Spleen (tissue), 7 donors: ENCODE data around the gene ADGRG3.

Experiments used
- CTCF ChIP-seq, 11 experiments: fragments of 200-600 bp in 7 of 11; fragments of 450-650 bp in 4 of 11; sonication (generic) in 4 of 11; IDR thresholded peaks in 8 of 11; conservative IDR thresholded peaks in 3 of 11; 1 replicate in 7 of 11; 2 replicates in 4 of 11; pipeline versions ENCODE4 v1.4.0 to v1.8.0; 2016 to 2021; ENCODE audit warnings: antibody characterized with exemption in 11 of 11, inconsistent platforms in 4 of 11, mild to moderate bottlenecking in 1 of 11
- POLR2A ChIP-seq, 3 donors: fragments of 450-650 bp; IDR thresholded peaks; one replicate each; pipeline ENCODE4 v1.5.1; 2017; ENCODE audit warnings: antibody characterized with exemption in 3 of 3, mild to moderate bottlenecking in 1 of 3
- POLR2AphosphoS5 ChIP-seq, 3 donors: sonication (generic); formaldehyde crosslinking; IDR thresholded peaks; one replicate each; pipeline ENCODE4 v1.5.1; 2017; ENCODE audit warnings: antibody characterized with exemption in 3 of 3
- donor health status: DM: no; HTN: no; CAD: no; lungs with moderate emphysema.
- donor health status: DM: no; HTN: no; CAD: no.
- donor health status: DM: no; HTN: no; CAD: no.

GRCh38 chr16:57619606-57620334 lies 48.3 kb upstream of the ADGRG3 start:
- TF ChIP-seq CTCF (IDR thresholded peaks at IDR 0.05 in 8 of 11, conservative IDR thresholded peaks at IDR 0.05 in 3 of 11) (no peak), POLR2A (IDR thresholded peaks at IDR 0.05) (no peak), POLR2AphosphoS5 (IDR thresholded peaks at IDR 0.05) (no peak)
